Thoracic aorta (tissue), 2 donors: ENCODE measurements around the gene HABP2. TPM values are rescaled to one million over a fixed set of nuclear protein-coding genes. Genes with fewer than 3 reads are reported as not detected.

Experiments used
- ATAC-seq: fragments of 150-250 bp; one replicate; pipeline ENCODE4 v1.8.0; 2017; ENCODE audit warnings: low read depth; ENCODE audit not compliant: insufficient number of reproducible peaks, low FRiP score
- DNase-seq: peaks from one replicate; pipeline ENCODE4 v3.0.0-alpha.2; 2020; ENCODE audit warnings: low spot score
- H3K27ac ChIP-seq, 2 donors: fragments of 200-600 bp; sonication (generic); 1 replicate in 1 of 2; 2 replicates in 1 of 2; pipeline ENCODE4 v1.5.1; 2016; ENCODE audit warnings: mild to moderate bottlenecking in 2 of 2, moderate library complexity in 2 of 2
- H3K27me3 ChIP-seq: fragments of 200-600 bp; sonication (generic); replicated peaks from 2 replicates; pipeline ENCODE4 v1.6.0; 2016; ENCODE audit warnings: mild to moderate bottlenecking; ENCODE audit not compliant: insufficient read depth
- H3K36me3 ChIP-seq: fragments of 200-600 bp; sonication (generic); one replicate; pipeline ENCODE4 v1.5.1; 2016
- H3K4me1 ChIP-seq, 2 donors: fragments of 200-600 bp; sonication (generic); 1 replicate in 1 of 2; 2 replicates in 1 of 2; pipeline versions ENCODE4 v1.5.1 to v1.6.0; 2016; ENCODE audit warnings: low read depth in 2 of 2, mild to moderate bottlenecking in 1 of 2; ENCODE audit not compliant: control insufficient read depth in 1 of 2
- H3K4me3 ChIP-seq: fragments of 200-600 bp; sonication (generic); 2 replicates; pipeline ENCODE4 v1.5.1; 2016; ENCODE audit warnings: mild to moderate bottlenecking
- H3K9me3 ChIP-seq: fragments of 200-600 bp; sonication (generic); 2 replicates; pipeline ENCODE4 v1.5.1; 2016
- CTCF ChIP-seq: fragments of 200-600 bp; sonication (generic); IDR thresholded peaks from one replicate; pipeline ENCODE4 v1.5.1; 2019; ENCODE audit warnings: antibody characterized with exemption
- total RNA-seq, 2 donors: library from RNA; depleted of rRNA; stranded (reverse); fragments of >200 nt; gene quantifications; one replicate each; pipeline versions ENCODE4 v1.1.0 to v1.2.3, GENCODE V29; 2016

HABP2 gene
- total RNA-seq, 2 donors from 2014 or later: not detected

- no peak for DNase-seq
- Histone ChIP-seq H3K4me3 (no peak overlapping the region), H3K9me3 (no peaks in the 10 kb centered on the region), H3K36me3 (no peaks in the 10 kb centered on the region), H3K4me1 (no peaks in the 10 kb centered on the region), H3K27me3 (no peaks in the 10 kb centered on the region), H3K27ac (no peak overlapping the region)
- no peak for TF ChIP-seq CTCF
- ATAC-seq: no peak
These were observed 14.7 kb upstream of the HABP2 start for GRCh38 chr10:113538151-113538550.

GRCh38 chr10:113539789-113540188 is 13.1 kb upstream of the HABP2 start:
- TF ChIP-seq CTCF: no peak
- ATAC-seq (no peak), DNase-seq (no peak)
- no peaks in the 10 kb centered on the region for H3K36me3 ChIP-seq
- H3K4me3 ChIP-seq: no peak overlapping the region
- H3K27me3 ChIP-seq: no peaks in the 10 kb centered on the region
- H3K4me1 ChIP-seq: no peaks in the 10 kb centered on the region
- no peak overlapping the region for H3K27ac ChIP-seq
- no peaks in the 10 kb centered on the region for H3K9me3 ChIP-seq

GRCh38 chr10:113540845-113541548 is 11.9 kb upstream of the HABP2 start:
- H3K27me3 ChIP-seq: no peaks in the 10 kb centered on the region
- H3K36me3 ChIP-seq: no peaks in the 10 kb centered on the region
- ATAC-seq (no peak), DNase-seq (no peak)
- no peak for TF ChIP-seq CTCF
- no peaks in the 10 kb centered on the region for H3K4me1 ChIP-seq
- no peak overlapping the region for H3K4me3 ChIP-seq
- no peak overlapping the region for H3K27ac ChIP-seq
- H3K9me3 ChIP-seq: no peaks in the 10 kb centered on the region

GRCh38 chr10:113541549-113541927 is 11.3 kb upstream of the HABP2 start:
- no peaks in the 10 kb centered on the region for H3K27me3 ChIP-seq
- H3K27ac ChIP-seq: no peak overlapping the region
- ATAC-seq (no peak), DNase-seq (no peak)
- TF ChIP-seq CTCF: no peak
- no peaks in the 10 kb centered on the region for H3K4me1 ChIP-seq
- no peaks in the 10 kb centered on the region for H3K36me3 ChIP-seq
- H3K4me3 ChIP-seq: no peak overlapping the region
- no peaks in the 10 kb centered on the region for H3K9me3 ChIP-seq

GRCh38 chr10:113543107-113543955 is 9.5 kb upstream of the HABP2 start:
- no peak overlapping the region for H3K4me3 ChIP-seq
- no peak overlapping the region for H3K27ac ChIP-seq
- no peaks in the 10 kb centered on the region for H3K4me1 ChIP-seq
- no peaks in the 10 kb centered on the region for H3K36me3 ChIP-seq
- ATAC-seq (no peak), DNase-seq (no peak)
- no peaks in the 10 kb centered on the region for H3K9me3 ChIP-seq
- TF ChIP-seq CTCF: no peak
- no peaks in the 10 kb centered on the region for H3K27me3 ChIP-seq
